GM12891 (cell line): ENCODE results near the gene MRPL37.

Experiments used
- POLR2A ChIP-seq: IDR thresholded peaks from 2 replicates; pipeline ENCODE4 v1.6.1; 2011; ENCODE audit warnings: low read depth, low read length, control low read depth
- POLR2AphosphoS5 ChIP-seq: IDR thresholded peaks from 2 replicates; pipeline ENCODE4 v1.6.1; 2011; ENCODE audit warnings: low read depth, low read length, control low read depth
- TAF1 ChIP-seq: IDR thresholded peaks from 2 replicates; pipeline ENCODE4 v1.6.1; 2011; ENCODE audit warnings: low read depth, low read length, control low read depth

DNA sequence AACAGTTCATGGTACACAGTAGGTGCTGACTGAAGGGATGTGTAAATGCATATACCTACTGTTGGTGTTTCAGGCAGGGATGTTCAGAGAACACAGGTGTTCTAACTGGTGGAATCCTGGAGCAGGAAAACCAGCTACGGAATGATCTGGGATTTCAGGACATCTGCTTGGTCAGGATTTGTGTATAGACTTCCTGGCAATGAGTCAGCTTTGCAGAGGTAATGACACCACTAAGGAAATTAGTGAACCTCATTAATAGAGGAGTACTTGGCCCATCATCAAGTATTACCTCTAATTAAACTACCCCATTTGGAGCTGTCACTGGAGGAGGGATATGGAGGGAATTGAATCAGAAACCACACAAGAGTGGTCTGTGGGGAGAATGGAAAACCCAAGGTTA lies 7.3 kb downstream of the MRPL37 start:
- TF ChIP-seq POLR2A (no peak), TAF1 (no peak), POLR2AphosphoS5 (no peak)
